ENCODE measurements around the gene MBD6. TPM values are rescaled to one million over a fixed set of nuclear protein-coding genes. Genes with fewer than 3 reads are reported as not detected.

The MBD6 gene
- total RNA-seq, 1 experiment from 2014 or later: 6.8 TPM

DNA sequence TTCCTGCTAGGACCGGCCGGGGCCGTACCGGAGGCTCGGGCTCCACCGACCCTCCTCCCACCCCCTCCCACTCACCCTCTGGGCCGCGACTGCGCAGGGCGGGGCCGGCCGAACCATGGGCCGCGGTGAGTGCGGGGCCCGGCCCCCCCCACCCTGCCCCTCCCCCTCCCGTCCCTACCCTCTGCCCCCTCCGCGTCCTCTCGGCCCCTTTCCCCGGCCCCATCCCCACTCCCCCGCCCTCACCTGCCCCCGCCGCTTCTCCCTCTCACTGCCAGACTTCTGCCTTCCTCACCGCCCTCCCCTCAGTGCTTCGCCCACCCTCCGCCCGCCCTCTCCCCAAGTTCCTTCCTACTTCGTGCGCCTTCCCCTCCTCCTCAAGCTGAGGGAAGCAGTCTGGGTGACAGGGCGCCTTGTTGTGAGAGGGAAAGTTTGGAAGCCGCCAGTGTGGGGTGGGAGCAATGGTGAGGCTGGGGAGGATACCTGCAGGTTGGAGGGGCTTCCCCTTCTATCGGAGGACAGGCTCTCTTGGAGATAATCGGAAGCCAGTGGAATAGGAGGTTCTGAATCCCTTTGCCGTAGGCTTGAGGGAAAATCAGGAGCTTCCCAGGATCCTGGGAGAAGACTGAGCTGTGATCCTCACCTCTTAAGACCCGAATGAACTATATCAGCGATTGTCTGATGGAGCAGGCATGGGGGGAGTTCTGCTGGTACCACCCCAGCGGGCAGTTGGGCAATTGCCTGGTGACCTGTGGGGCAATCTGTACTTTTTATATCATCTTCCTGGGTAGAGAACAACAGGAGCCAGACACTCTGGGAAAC lies 472 bp downstream of the MBD6 start:
- peak; percentile 38 for DNase-seq (ENCODE audit: low read depth, low spot score)
- in situ Hi-C loops (cut with HindIII; ENCODE audit: low pct_unique_long_range_greater_than_20kb, low sequenced_read_pairs): no loop called here

DNA sequence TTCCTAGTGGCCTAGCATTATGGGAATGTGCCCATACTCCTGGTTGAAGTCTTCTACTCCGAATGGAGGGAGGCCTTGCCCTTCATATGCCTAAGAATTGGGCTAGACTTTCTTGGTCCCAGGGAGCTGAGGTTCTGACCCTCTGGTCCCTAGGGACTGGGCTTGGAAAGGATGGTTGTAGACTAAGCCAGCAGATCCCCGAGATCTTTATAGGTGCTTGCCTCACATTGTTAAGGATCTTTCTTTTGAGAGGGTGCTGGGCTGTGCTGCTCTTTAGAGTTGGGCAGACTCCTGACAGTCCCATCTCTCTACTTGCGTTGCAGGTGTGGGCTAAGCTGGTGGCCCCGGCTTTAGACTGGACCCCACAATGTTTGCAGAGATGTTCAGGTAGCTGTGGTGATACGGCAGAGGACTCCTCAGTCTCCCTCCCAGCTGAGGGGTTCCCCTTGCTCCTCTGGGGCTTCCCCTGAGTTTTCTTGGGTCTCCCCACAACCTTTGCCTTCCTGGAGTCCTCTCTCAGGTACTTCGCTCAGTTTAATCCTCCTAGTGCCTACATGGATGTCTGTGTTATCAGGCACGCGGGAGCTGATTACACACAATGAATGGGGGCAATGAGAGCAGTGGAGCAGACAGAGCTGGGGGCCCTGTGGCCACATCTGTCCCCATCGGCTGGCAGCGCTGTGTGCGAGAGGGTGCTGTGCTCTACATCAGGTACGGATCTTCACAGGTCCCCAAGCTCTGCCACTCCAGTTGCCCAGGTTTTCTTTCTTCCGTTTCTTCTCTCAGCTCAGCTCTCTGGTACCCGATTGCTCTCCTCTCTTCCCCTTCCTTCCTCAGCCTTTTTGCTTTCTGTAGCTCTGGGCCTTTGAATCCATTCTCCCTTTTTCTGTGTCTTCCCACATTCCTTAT lies 1.3 kb downstream of the MBD6 start:
- in situ Hi-C loops (cut with HindIII; ENCODE audit: low pct_unique_long_range_greater_than_20kb, low sequenced_read_pairs): no loop called here

DNA sequence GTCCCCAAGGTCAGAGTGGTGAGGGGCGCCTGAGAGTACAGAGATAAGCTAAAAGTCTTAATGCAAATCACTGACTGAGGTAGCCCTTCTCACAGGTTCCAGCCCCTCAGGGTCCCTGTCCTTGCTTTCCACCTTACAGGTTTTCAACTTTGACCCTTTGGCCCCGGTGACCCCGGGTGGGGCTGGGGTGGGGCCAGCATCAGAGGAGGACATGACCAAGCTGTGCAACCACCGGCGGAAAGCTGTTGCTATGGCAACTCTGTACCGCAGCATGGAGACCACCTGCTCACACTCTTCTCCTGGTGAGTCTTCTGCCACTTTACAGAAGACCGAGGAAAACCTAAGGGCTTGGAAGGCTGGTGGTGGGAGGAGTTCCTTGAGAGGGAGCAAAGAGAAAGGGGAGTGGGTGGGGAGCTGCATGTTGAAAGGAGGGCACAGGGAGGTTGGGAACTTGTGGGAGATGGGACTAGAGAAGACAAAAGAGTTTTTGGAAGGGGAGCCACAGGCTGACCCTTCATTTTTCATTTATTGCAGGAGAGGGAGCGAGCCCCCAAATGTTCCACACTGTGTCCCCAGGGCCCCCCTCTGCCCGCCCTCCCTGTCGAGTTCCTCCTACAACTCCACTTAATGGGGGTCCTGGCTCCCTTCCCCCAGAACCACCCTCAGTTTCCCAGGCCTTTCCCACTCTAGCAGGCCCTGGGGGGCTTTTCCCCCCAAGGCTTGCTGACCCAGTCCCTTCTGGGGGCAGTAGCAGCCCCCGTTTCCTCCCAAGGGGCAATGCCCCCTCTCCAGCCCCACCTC lies 2.4 kb downstream of the MBD6 start:
- no peak for DNase-seq (ENCODE audit: low read depth, low spot score)
- in situ Hi-C loops (cut with HindIII; ENCODE audit: low pct_unique_long_range_greater_than_20kb, low sequenced_read_pairs): no loop called here

More for the DNA sequence above, 1.3 kb downstream of the MBD6 start:
- no peak for DNase-seq (ENCODE audit: low read depth, low spot score)

DNA sequence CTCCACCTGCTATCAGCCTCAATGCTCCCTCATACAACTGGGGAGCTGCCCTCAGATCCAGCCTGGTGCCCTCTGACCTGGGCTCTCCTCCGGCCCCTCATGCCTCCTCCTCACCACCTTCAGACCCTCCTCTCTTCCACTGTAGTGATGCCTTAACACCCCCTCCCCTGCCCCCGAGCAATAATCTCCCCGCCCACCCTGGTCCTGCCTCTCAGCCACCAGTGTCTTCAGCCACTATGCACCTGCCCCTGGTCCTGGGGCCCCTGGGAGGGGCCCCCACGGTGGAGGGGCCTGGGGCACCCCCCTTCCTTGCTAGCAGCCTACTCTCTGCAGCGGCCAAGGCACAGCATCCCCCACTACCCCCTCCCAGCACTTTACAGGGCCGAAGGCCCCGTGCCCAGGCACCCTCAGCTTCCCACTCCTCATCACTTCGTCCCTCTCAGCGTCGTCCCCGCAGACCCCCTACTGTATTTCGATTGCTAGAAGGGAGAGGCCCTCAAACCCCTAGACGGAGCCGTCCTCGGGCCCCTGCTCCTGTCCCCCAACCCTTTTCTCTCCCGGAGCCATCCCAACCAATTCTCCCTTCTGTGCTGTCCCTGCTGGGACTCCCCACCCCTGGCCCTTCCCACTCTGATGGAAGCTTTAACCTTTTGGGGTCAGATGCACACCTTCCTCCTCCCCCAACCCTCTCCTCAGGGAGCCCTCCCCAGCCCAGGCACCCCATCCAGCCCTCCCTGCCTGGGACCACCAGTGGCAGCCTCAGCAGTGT lies 3.2 kb downstream of the MBD6 start:
- DNase-seq (ENCODE audit: low read depth, low spot score): no peak
- in situ Hi-C loops (cut with HindIII; ENCODE audit: low pct_unique_long_range_greater_than_20kb, low sequenced_read_pairs): no loop called here

DNA sequence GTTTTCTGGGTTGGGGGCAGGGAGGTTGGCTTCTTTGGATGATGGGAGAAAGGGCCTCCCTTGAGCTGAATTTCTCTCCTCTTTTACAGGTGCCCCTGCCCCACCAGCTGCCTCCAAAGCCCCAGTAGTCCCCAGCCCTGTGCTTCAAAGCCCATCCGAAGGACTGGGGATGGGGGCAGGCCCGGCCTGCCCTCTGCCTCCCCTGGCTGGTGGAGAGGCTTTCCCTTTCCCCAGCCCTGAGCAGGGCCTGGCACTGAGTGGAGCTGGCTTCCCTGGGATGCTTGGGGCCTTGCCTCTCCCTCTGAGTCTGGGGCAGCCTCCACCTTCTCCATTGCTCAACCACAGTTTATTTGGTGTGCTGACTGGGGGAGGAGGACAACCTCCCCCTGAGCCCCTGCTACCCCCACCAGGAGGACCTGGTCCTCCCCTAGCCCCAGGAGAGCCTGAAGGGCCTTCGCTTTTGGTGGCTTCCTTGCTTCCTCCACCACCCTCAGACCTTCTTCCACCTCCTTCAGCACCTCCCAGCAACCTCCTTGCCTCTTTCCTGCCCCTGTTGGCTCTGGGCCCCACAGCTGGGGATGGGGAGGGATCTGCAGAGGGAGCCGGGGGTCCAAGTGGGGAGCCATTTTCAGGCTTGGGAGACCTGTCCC lies 4.0 kb downstream of the MBD6 start:
- in situ Hi-C loops (cut with HindIII; ENCODE audit: low pct_unique_long_range_greater_than_20kb, low sequenced_read_pairs): no loop called here
- no peak for DNase-seq (ENCODE audit: low read depth, low spot score)

DNA sequence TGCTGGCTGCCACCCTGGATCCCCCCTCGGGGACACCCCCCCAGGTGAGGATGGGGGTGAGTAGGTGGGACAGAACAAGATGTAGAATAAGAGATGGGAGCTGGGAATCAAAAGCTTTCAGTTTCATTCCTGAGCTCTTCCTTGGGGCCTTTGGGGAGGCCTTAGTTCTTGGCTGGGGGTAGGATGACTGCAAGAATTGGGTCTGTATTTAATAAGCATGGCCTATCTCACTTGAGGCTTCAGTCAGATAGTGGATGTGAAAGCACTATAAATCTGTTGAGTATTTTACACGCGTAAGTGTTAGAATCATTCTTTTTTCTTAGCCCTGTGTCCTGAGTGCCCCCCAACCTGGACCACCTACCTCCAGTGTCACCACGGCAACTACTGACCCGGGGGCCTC lies 4.6 kb downstream of the MBD6 start:
- in situ Hi-C loops (cut with HindIII; ENCODE audit: low pct_unique_long_range_greater_than_20kb, low sequenced_read_pairs): no loop called here
- DNase-seq (ENCODE audit: low read depth, low spot score): no peak

DNA sequence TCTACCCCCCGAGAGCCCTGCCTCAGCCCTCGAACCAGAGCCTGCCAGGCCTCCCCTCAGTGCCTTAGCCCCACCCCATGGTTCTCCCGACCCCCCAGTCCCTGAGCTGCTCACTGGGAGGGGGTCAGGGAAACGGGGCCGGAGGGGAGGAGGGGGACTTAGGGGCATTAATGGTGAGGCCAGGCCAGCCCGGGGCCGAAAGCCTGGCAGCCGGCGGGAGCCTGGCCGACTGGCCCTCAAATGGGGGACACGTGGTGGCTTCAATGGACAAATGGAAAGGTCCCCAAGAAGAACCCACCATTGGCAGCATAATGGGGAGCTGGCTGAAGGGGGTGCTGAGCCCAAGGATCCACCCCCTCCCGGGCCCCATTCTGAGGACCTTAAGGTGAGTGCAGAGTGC lies 5.6 kb downstream of the MBD6 start:
- in situ Hi-C loops (cut with HindIII; ENCODE audit: low pct_unique_long_range_greater_than_20kb, low sequenced_read_pairs): no loop called here
- no peak for DNase-seq (ENCODE audit: low read depth, low spot score)

DNA sequence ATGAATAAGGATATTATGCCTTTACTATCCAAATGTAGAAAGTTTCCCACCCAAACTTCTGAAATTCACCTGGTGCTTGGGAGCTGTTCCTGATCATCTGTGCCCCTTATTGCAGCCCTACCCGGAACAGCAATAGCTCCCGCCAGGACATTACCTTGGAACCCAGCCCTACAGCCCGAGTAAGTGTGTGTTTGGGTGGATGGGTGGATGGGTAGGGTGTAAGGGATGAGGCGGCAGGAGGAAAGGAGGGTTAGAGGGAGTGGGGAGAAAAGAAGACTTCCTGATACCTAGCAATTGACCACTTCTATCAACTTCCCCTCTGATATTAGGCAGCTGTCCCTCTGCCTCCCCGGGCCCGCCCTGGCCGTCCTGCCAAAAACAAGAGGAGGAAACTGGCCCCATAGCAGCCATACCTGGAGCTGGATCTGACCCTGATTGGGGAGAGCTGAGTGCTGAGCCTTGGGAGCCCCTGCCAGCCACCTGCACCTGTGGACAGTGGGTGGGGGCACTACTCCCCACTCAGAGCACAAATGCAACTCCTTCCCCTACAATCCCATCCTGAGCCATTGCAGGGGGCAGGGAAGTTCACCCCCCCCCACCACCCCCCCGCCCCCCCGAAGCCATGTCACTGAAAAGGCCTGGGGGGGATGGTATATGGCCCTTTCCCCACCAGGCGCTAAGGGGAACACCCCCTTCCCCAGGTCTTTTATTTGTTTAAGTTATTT lies 6.4 kb downstream of the MBD6 start:
- in situ Hi-C loops (cut with HindIII; ENCODE audit: low pct_unique_long_range_greater_than_20kb, low sequenced_read_pairs): no loop called here
- DNase-seq (ENCODE audit: low read depth, low spot score): no peak

DNA sequence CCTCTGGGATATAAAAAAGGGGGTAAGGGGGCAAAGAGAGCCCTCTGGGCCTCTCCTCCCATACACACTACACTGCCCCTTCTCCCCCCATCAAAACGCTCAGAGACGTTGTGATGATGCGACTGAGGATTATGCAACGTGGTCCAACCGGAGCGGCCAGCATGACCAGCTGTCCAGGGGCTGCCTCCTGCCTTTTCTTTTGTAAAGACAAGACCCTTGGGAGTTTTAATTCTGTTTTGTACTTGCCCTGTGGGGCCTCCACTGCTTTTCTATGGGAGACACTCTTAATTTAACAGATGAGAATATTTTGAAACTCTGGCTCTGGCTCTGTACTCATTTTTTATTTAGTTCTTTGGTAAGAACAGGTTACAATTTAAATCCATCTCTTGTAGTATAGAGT lies 7.2 kb downstream of the MBD6 start:
- no peak for DNase-seq (ENCODE audit: low read depth, low spot score)
- in situ Hi-C loops (cut with HindIII; ENCODE audit: low pct_unique_long_range_greater_than_20kb, low sequenced_read_pairs): no loop called here

DNA sequence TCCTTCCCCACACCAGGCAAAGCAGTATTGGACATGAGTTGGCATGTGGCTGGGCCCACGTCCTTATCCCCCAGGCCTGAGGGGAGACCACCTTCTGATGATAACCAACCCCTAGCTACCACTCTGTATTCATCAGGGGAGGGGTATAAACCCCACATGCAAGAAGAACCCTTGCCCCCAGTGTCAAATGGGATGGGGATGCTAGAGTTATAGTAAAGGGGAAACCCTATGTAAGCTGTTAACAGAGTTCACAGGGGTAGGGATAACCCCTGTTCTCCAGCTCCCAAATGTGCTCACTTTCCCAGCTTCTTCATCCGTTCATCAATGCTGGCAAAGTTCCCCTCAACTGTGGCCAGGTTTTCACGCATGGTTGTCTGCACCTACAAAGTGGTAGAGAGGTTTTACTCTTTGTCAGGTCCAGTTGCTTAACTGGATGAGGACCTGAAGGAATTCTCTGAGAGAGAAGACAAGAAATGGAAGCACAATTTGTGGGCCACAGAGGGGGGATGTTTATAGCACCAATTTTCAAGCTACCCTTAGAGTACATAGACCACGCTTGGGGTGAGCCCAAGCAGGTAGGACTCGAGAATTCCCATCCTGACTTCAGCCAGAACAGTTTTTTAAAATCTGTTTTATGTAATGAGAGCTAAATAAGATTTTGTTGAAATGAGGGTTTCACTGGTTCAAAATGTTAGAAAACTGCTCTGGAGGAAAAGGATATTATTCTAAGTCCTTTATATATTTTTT lies 7.9 kb downstream of the MBD6 start:
- in situ Hi-C loops (cut with HindIII; ENCODE audit: low pct_unique_long_range_greater_than_20kb, low sequenced_read_pairs): no loop called here
- DNase-seq (ENCODE audit: low read depth, low spot score): no peak

DNA sequence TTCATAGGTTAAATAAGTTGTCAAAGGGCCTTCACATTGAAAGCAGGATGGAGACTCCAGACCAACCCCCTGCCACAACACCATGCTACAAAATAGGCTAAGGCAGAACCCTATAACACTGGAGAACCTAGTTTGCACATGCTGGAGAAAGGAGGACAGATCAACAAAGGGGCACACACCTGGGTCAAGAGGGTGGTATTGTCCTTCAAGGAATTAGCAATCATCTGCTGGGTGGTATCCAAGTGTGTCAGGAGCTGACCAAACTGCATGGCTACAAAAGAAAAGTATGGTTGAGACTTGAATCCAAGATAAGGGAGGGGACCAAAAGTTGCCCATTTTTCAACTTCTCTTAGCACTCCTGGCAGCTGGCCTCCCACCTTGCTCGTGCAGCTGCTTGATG lies 9.2 kb downstream of the MBD6 start:
- no peak for DNase-seq (ENCODE audit: low read depth, low spot score)
- in situ Hi-C loops (cut with HindIII; ENCODE audit: low pct_unique_long_range_greater_than_20kb, low sequenced_read_pairs): no loop called here

DNA sequence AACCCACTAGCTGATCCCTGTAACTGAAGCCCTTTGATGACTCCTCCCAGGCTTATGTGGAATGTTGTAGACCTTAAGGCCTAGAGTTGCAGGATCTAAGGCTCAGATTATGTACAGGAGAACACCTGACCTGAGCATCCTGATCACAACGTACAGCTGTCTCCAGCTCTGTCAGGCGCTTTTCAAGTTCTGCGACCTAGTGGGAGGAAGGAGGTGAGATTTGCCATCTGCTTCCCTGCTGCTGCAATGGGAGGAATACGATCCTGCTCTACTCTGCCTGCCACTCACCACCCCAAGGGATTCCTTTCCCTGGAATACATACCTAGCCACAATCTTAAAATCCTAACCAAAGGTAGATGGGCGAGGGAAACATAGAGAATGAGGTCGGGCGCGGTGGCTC lies 10.5 kb downstream of the MBD6 start:
- in situ Hi-C loops (cut with HindIII; ENCODE audit: low pct_unique_long_range_greater_than_20kb, low sequenced_read_pairs): no loop called here
- DNase-seq (ENCODE audit: low read depth, low spot score): no peak

DNA sequence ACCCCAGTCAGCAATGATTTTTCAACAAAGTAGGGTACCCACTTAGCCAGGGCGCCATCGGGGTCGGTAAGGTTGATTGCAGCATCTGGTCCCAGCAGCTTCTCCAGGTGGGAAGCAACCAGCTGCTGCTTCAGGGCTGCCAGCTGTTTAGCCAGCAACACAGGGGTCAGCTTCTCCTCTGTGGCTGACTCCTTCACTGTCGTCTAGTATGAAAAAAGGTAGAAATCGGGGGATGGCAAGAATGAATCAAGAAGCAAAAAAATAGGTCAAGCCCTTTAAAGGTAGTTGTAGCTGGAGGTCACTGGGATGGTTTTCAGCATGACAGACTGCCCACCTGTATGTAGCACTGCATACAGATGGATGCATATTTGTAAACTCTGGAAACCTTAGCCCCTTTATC lies 11.6 kb downstream of the MBD6 start:
- no peak for DNase-seq (ENCODE audit: low read depth, low spot score)
- in situ Hi-C loops (cut with HindIII; ENCODE audit: low pct_unique_long_range_greater_than_20kb, low sequenced_read_pairs): no loop called here

DNA sequence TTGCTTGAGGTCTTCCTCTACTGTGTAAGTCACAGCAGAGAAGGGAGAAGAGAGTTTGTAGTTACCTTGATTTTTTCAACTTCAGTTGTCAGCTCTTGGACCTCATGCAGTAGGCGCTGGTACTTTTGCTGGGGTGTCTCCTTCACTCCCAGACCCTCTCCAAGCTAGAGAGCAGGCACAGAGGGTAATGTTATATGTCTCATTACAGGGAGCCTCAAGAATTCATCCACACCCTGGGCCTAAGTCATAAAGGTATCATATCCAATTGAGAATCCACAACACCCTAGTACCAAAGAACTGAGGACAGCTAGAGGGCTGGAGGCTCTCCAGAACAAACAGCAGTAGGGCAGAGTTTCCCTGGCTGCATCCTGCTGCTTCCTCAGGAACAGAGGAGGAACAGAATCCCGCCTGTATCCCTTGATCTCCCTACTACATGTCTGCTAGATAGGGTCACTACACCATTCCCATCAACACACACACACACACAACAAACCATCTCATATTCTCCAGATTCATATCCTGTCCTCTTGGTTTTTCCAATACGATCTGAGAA lies 12.4 kb downstream of the MBD6 start:
- DNase-seq (ENCODE audit: low read depth, low spot score): no peak
- in situ Hi-C loops (cut with HindIII; ENCODE audit: low pct_unique_long_range_greater_than_20kb, low sequenced_read_pairs): no loop called here

DNA sequence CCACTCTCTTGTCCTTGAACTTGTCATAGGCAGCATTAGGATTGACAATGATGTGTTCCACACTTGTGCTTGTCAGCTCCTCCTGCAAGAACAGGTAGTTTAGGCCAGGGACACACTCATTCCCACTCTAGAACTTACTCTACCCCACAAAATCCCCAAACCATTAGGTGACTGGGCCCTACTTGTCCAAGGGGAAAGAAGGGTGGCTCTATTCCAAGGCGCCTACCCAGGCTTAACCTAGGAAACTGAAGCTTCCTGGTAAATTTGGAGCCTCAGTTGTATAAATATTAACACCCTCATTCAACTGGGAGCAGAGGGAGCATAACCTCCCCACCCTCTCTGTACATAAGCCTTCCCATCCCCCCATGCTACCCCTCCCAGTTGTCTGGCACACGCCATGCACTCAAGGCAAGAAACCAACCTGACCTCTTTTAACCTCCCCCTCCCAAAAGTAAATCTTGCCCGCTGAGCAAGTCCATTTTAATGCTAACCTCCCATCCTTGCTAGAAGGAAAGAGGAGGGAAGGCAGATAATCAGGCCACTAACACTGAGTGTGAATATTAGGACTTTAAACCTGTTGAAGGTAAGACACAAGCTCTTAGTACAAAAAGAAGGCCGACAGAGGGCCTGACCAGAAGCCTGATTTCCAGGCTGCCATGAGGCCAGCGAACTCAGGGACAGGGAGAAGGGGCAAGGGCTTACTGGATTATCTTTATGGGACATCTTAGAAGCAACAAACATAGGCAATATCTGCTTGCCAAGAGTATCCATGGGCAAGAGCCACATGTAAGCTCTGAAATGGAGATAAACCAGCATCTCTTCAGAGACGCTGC lies 13.4 kb downstream of the MBD6 start:
- in situ Hi-C loops (cut with HindIII; ENCODE audit: low pct_unique_long_range_greater_than_20kb, low sequenced_read_pairs): no loop called here
- no peak for DNase-seq (ENCODE audit: low read depth, low spot score)
